Glutamatergic neuron (in vitro differentiated cells): ENCODE data around the gene DNAJA4. TPM values are rescaled to one million over a fixed set of nuclear protein-coding genes. Genes with fewer than 3 reads are reported as not detected.

Source experiments
- DNase-seq: peaks from one replicate; pipeline ENCODE4 v3.0.0; 2022
- H3K27ac Mint-ChIP-seq: one replicate; pipeline ENCODE4 v1.8.0; 2020; ENCODE audit warnings: mild to moderate bottlenecking, mixed read lengths, inconsistent platforms; ENCODE audit not compliant: unreplicated experiment
- H3K27me3 Mint-ChIP-seq: one replicate; pipeline ENCODE4 v1.8.0; 2020; ENCODE audit warnings: mild to moderate bottlenecking, moderate library complexity, mixed read lengths, inconsistent platforms; ENCODE audit not compliant: unreplicated experiment
- H3K36me3 Mint-ChIP-seq: one replicate; pipeline ENCODE4 v1.8.0; 2020; ENCODE audit warnings: mild to moderate bottlenecking, mixed read lengths, inconsistent platforms; ENCODE audit not compliant: unreplicated experiment
- H3K4me1 Mint-ChIP-seq: one replicate; pipeline ENCODE4 v1.8.0; 2020; ENCODE audit warnings: mild to moderate bottlenecking, low read depth, mixed read lengths, inconsistent platforms; ENCODE audit not compliant: unreplicated experiment
- H3K4me3 Mint-ChIP-seq: one replicate; pipeline ENCODE4 v1.8.0; 2020; ENCODE audit warnings: mild to moderate bottlenecking, mixed read lengths, inconsistent platforms; ENCODE audit not compliant: unreplicated experiment
- H3K9me3 Mint-ChIP-seq: one replicate; pipeline ENCODE4 v1.8.0; 2020; ENCODE audit warnings: mild to moderate bottlenecking, moderate library complexity, mixed read lengths, inconsistent platforms; ENCODE audit not compliant: unreplicated experiment
- total RNA-seq: library from RNA; stranded (reverse); fragmentation: NEBNext Ultra II Directional; extraction: Animal tissue kit (Norgen Biotek cat#: 25700); gene quantifications from one replicate; pipeline ENCODE4 v1.2.1, GENCODE V29; 2021; ENCODE audit not compliant: unreplicated experiment
- TF ChIP-seq, protein P1 (sequence below): fragments of 200-600 bp; sonication (generic); IDR thresholded peaks from one replicate; pipeline ENCODE4 v1.5.0; 2021; ENCODE audit not compliant: partially characterized antibody, unreplicated experiment

Gene DNAJA4
- total RNA-seq, 1 donor from 2014 or later: 2.4 TPM

DNA sequence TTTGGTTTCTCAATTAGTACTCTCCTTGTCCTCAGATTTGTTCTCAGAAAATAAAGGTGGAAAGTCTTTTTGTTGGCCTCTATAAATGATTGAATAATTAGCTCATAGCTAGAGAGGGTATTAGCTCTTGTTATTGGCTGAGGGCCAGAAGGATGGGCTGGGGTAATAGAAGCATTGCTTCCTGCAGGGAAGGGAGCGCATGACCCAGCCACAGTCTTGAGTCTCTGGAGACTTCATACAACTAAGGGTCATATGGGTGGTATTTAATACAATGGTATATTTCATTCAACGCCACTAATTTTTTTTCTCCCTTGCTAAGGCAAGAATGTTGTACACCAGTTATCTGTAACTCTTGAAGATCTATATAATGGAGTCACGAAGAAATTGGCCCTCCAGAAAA lies 8.4 kb downstream of the DNAJA4 start:
- TF ChIP-seq, protein P1, sequence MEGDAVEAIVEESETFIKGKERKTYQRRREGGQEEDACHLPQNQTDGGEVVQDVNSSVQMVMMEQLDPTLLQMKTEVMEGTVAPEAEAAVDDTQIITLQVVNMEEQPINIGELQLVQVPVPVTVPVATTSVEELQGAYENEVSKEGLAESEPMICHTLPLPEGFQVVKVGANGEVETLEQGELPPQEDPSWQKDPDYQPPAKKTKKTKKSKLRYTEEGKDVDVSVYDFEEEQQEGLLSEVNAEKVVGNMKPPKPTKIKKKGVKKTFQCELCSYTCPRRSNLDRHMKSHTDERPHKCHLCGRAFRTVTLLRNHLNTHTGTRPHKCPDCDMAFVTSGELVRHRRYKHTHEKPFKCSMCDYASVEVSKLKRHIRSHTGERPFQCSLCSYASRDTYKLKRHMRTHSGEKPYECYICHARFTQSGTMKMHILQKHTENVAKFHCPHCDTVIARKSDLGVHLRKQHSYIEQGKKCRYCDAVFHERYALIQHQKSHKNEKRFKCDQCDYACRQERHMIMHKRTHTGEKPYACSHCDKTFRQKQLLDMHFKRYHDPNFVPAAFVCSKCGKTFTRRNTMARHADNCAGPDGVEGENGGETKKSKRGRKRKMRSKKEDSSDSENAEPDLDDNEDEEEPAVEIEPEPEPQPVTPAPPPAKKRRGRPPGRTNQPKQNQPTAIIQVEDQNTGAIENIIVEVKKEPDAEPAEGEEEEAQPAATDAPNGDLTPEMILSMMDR: no peak
- Mint-ChIP-seq H3K27me3 (peaks cover 7% of the 10 kb centered on the region), H3K36me3 (peaks cover 5% of the 10 kb centered on the region), H3K9me3 (no peaks in the 10 kb centered on the region), H3K27ac (no peak overlapping the region), H3K4me3 (no peak overlapping the region), H3K4me1 (peaks cover 4% of the 10 kb centered on the region)
- DNase-seq: no peak

DNA sequence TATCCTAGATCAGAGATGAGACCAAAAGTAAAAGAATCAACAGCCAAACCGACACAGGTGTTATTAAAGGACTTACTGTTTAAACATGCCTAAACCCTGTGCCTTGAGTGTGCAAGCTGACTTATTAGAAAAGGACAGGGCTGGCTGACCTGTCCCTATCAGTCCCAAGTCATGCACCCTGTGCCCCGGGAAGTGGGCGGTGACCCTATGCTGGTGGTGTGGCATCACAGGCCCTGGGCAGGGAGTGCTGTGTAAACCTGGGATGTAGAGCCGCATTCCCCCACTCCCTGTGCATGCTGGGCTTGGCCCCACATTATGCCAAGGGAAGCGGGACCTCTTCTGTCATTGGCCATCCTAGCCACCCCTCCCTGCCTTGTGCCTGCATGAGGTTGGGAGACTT lies 10.6 kb downstream of the DNAJA4 start:
- H3K4me3 Mint-ChIP-seq: no peak overlapping the region
- H3K36me3 Mint-ChIP-seq: peaks cover 5% of the 10 kb centered on the region
- no peak overlapping the region for H3K27ac Mint-ChIP-seq
- H3K4me1 Mint-ChIP-seq: peaks cover 4% of the 10 kb centered on the region
- no peak for DNase-seq
- TF ChIP-seq, protein P1: no peak
- H3K9me3 Mint-ChIP-seq: no peaks in the 10 kb centered on the region
- peaks cover 7% of the 10 kb centered on the region for H3K27me3 Mint-ChIP-seq

DNA sequence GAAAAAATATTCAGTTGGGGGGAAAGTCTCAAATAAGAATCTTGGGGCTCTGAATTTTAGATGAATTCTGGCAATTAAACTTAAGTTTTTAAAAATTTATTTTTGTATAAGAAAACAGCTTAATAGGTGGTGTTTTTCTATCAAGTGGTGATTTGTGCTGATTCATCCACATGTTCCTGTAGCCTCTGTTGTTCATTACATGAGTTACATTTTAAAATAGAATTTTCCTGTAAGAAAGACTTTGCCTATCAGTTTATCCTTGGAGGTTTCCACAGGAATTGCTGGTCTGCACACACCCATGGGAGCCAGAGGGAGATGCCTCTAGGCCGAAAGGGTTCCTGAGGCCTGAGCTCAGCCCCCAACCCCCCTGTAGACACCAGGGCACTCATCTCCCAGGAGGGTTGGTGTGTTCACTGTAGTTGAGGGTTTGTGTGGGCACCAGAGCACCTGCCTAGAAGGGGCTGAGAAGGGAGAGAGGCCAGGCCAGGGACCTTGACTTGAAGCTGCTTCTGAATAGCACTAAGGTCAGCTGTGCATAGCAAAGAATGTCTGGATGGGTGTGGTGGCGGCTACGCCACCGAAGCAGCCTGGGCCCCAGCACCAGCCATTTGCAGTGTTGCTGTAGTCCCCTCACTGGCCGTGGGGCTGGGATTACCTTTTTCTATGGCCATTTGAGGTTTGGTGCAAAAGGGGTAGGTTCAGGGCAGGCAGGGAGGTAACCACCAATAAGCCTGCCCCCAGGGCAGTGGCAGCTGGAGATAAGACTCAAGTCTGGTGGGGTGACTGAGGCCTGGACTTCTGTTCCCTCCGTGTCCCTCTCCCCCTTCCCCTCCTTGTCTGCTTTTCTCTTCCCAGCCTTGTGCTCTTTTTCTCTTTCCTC lies 11.9 kb downstream of the DNAJA4 start:
- TF ChIP-seq, protein P1: no peak
- Mint-ChIP-seq H3K4me1 (peaks cover 4% of the 10 kb centered on the region), H3K27ac (no peak overlapping the region), H3K27me3 (peaks cover 8% of the 10 kb centered on the region), H3K9me3 (no peaks in the 10 kb centered on the region), H3K36me3 (peaks cover 5% of the 10 kb centered on the region), H3K4me3 (no peak overlapping the region)
- DNase-seq: no peak

DNA sequence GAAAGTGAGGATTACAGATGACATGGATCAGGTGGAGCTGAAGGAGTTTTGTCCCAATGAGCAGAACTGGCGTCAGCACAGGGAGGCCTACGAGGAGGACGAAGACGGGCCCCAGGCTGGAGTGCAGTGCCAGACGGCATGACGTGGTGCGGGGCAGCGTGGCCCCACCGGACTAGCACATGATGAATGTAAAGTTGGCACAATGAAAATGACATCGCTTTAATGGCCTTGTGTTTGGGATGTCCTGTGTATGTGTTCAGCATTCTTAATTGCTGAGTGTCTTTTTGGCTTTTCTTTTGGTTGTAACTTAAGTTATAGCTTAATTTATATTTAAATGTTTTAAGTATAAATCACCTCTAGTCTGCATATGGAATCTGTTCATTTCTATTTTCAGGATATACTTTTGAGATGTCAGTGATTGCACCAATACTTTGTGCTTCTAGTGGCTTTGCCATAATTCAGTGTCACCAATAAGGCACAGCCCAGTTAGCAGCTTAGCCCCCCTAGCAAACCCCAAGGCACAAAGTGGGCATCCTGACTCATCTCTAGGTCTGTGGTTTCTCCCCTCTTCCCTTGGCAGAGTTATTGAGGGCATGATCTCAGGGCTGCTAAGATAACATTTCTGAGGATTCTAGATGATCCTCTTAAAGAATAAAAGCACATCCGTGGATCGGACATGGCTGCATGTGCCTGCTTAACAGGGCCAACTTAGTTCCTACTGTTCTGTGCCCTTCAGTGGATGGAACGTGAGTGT lies 16.1 kb downstream of the DNAJA4 start:
- TF ChIP-seq, protein P1: no peak
- Mint-ChIP-seq H3K4me1 (peaks cover 21% of the 10 kb centered on the region), H3K36me3 (no peaks in the 10 kb centered on the region), H3K27me3 (peaks cover 8% of the 10 kb centered on the region), H3K27ac (no peak overlapping the region), H3K4me3 (no peak overlapping the region), H3K9me3 (peaks cover 3% of the 10 kb centered on the region)
- DNase-seq: no peak
